Caco-2 (cell line): ENCODE measurements around the gene IL36B. TPM values are rescaled to one million over a fixed set of nuclear protein-coding genes. Genes with fewer than 3 reads are reported as not detected.

Source experiments
- BruUV-seq: library from RNA; stranded (reverse); fragments of 400-500 nt; replicated peaks from 2 replicates; lab custom pipeline; 2021; lab: Mats Ljungman, UMichigan
- CTCF ChIA-PET: fragments of 300-600 bp; sonication (Branson Sonifier 250); formaldehyde crosslinking; loops from one replicate; lab custom pipeline; 2022; ENCODE audit warnings: antibody characterized with exemption; lab: Charles Lee
- POLR2A ChIA-PET: fragments of 300-600 bp; sonication (Branson Sonifier 250); formaldehyde crosslinking; loops from one replicate; lab custom pipeline; 2022; ENCODE audit warnings: antibody characterized with exemption; lab: Charles Lee
- DNase-seq, 2 experiments: peaks; one replicate each; pipeline versions ENCODE4 v3.0.0 to v3.0.0-alpha.2; 2020 to 2022
- H3K27me3 ChIP-seq: replicated peaks from 2 replicates; pipeline ENCODE4 v1.6.0; 2011; ENCODE audit warnings: low read length; ENCODE audit not compliant: control insufficient read depth, insufficient read depth
- H3K36me3 ChIP-seq: 2 replicates; pipeline ENCODE4 v1.5.1; 2011; ENCODE audit warnings: low read length; ENCODE audit not compliant: control insufficient read depth, insufficient read depth
- H3K4me1 ChIP-seq: fragments of 250-450 bp; sonication (Bioruptor Pico); 2 replicates; pipeline ENCODE4 v1.5.1; 2020; ENCODE audit warnings: mild to moderate bottlenecking
- H3K4me3 ChIP-seq: 2 replicates; pipeline ENCODE4 v1.5.1; 2011; ENCODE audit warnings: low read depth, mild to moderate bottlenecking, control low read depth, low read length
- H3K9me3 ChIP-seq: fragments of 250-450 bp; sonication (Bioruptor Pico); 2 replicates; pipeline ENCODE4 v1.5.1; 2020; ENCODE audit warnings: mild to moderate bottlenecking, moderate library complexity
- H3K27ac Mint-ChIP-seq: one replicate; pipeline ENCODE4 v1.8.0; 2022; ENCODE audit warnings: mixed read lengths; ENCODE audit not compliant: unreplicated experiment
- H3K27me3 Mint-ChIP-seq: one replicate; pipeline ENCODE4 v1.8.0; 2022; ENCODE audit warnings: mixed read lengths; ENCODE audit not compliant: insufficient read depth, unreplicated experiment
- H3K36me3 Mint-ChIP-seq: one replicate; pipeline ENCODE4 v1.8.0; 2022; ENCODE audit warnings: mild to moderate bottlenecking, mixed read lengths; ENCODE audit not compliant: insufficient read depth, unreplicated experiment
- H3K4me1 Mint-ChIP-seq: one replicate; pipeline ENCODE4 v1.8.0; 2022; ENCODE audit warnings: low read depth, mixed read lengths; ENCODE audit not compliant: unreplicated experiment
- H3K4me3 Mint-ChIP-seq: one replicate; pipeline ENCODE4 v1.8.0; 2022; ENCODE audit warnings: mild to moderate bottlenecking, moderate library complexity, mixed read lengths; ENCODE audit not compliant: unreplicated experiment
- H3K9me3 Mint-ChIP-seq: one replicate; pipeline ENCODE4 v1.8.0; 2022; ENCODE audit warnings: mixed read lengths; ENCODE audit not compliant: unreplicated experiment
- CTCF ChIP-seq, 2 experiments: fragments of 200-600 bp in 1 of 2; IDR thresholded peaks; 1 replicate in 1 of 2; 2 replicates in 1 of 2; pipeline versions ENCODE4 v1.5.1 to v1.8.0; 2011 to 2022; ENCODE audit warnings: antibody characterized with exemption in 1 of 2, control low read depth in 1 of 2, inconsistent platforms in 1 of 2, low read depth in 1 of 2, low read length in 1 of 2, mild to moderate bottlenecking in 1 of 2, moderate library complexity in 1 of 2; ENCODE audit not compliant: insufficient read depth in 1 of 2, severe bottlenecking in 1 of 2, unreplicated experiment in 1 of 2
- intact Hi-C: fragments of 100-400 bp; cut with micrococcal nuclease; formaldehyde crosslinking; loops from one replicate; pipeline ENCODE4 v1.10.0; 2022; ENCODE audit not compliant: unreplicated experiment
- total RNA-seq: library from RNA; stranded (reverse); gene quantifications from 2 replicates; pipeline ENCODE4 v1.2.3, GENCODE V29; 2022

IL36B gene
- total RNA-seq, 1 experiment from 2014 or later: not detected

- Histone ChIP-seq H3K9me3 (no peaks in the 10 kb centered on the region), H3K4me3 (no peak overlapping the region), H3K27me3 (no peaks in the 10 kb centered on the region; the same call in 1 of the 2 replicates), H3K36me3 (no peaks in the 10 kb centered on the region), H3K4me1 (peaks cover 8% of the 10 kb centered on the region; the same call in 1 of the 2 replicates)
- no TSS peak for BruUV-seq
- H3K9me3 Mint-ChIP-seq: no peaks in the 10 kb centered on the region
- H3K27me3 Mint-ChIP-seq: peaks cover 4% of the 10 kb centered on the region
- CTCF ChIA-PET: interaction anchor here (0.9 kb wide), 1 partner anchor 21 kb away, joined by 3 read pairs; no protein-coding TSS in a partner anchor
- intact Hi-C loops: no loop called here
- peak in 1 of 2 experiments; percentile 5 for DNase-seq
- TF ChIP-seq CTCF (IDR thresholded peaks at IDR 0.05; ENCODE audit: insufficient read depth in 1 of 2, low read depth in 1 of 2, low read length in 1 of 2, severe bottlenecking in 1 of 2, unreplicated experiment in 1 of 2): no peak
- no peaks in the 10 kb centered on the region for H3K4me1 Mint-ChIP-seq
- POLR2A ChIA-PET: no interaction called here
- no peak overlapping the region for H3K27ac Mint-ChIP-seq
- H3K36me3 Mint-ChIP-seq: no peaks in the 10 kb centered on the region
- no peak overlapping the region for H3K4me3 Mint-ChIP-seq
Observed at GRCh38 chr2:112979731-112980130, 72.9 kb downstream of the IL36B start.

GRCh38 chr2:112977559-112978056 lies 75.1 kb downstream of the IL36B start, which contains the start of gene IL36G:
Gene IL36G (plus strand): TSS chr2:112978006. CDS start chr2:112978639, 633 bp downstream.
- H3K4me3 Mint-ChIP-seq: no peak within 1 kb of the TSS
- Histone ChIP-seq H3K9me3 (no peaks in the 10 kb centered on the region), H3K36me3 (no peaks in the 10 kb centered on the region), H3K27me3 (no peaks in the 10 kb centered on the region; the same call in 1 of the 2 replicates), H3K4me3 (no peak within 1 kb of the TSS), H3K4me1 (peaks cover 8% of the 10 kb centered on the region; the same call in 1 of the 2 replicates)
- DNase-seq: no peak
- H3K9me3 Mint-ChIP-seq: no peaks in the 10 kb centered on the region
- H3K4me1 Mint-ChIP-seq: no peaks in the 10 kb centered on the region
- ChIA-PET POLR2A (no interaction called here), CTCF (no interaction called here)
- no peak for TF ChIP-seq CTCF (IDR thresholded peaks at IDR 0.05; ENCODE audit: insufficient read depth in 1 of 2, low read depth in 1 of 2, low read length in 1 of 2, severe bottlenecking in 1 of 2, unreplicated experiment in 1 of 2)
- intact Hi-C loops: no loop called here
- H3K27ac Mint-ChIP-seq: no peak within 1 kb of the TSS
- H3K36me3 Mint-ChIP-seq: no peaks in the 10 kb centered on the region
- BruUV-seq: no TSS peak
- peaks cover 4% of the 10 kb centered on the region for H3K27me3 Mint-ChIP-seq

Other genes with a start within 250 kb of the IL36B start
- gene IL1B, start 216.1 kb downstream of the IL36B start, total RNA-seq: 0.18 TPM in 1 of 2 replicates, not detected in the other
- gene IL37, start 141.7 kb downstream of the IL36B start, total RNA-seq: 0.44 TPM in 1 of 2 replicates, not detected in the other
- gene IL36G, start 74.9 kb downstream of the IL36B start, total RNA-seq: not detected in 2 replicates
- not detected in 2 replicates for gene IL36A, start 47.4 kb downstream of the IL36B start, total RNA-seq
- gene IL36RN, start 6.3 kb upstream of the IL36B start, total RNA-seq: 0.19 TPM in 1 of 2 replicates, not detected in the other
- not detected in 2 replicates for gene IL1F10, start 15.1 kb upstream of the IL36B start, total RNA-seq
- not detected in 2 replicates for gene IL1RN, start 74.7 kb upstream of the IL36B start, total RNA-seq
- 15.5 and 18.7 TPM in 2 replicates for gene PSD4, start 121.1 kb upstream of the IL36B start, total RNA-seq
- gene PAX8, start 226.1 kb upstream of the IL36B start, total RNA-seq: 7.5 and 7.7 TPM in 2 replicates